Stimulated activated CD4-positive, alpha-beta T cell treated with anti-CD3 and anti-CD28 coated beads, Interleukin-1b, Interleukin-23, amount 100 ng/mL, for 48 hours (primary cell): Measurements from ENCODE around the gene HS6ST1.
"Not testable (repeated sequence)": the region's sequence is repeated elsewhere in the genome, so short reads cannot be mapped to it uniquely, and the experiment has no call there.

Experiments
- DNase-seq: peaks from one replicate; pipeline ENCODE4 v3.0.0-alpha.2; 2020

Gene HS6ST1

DNA sequence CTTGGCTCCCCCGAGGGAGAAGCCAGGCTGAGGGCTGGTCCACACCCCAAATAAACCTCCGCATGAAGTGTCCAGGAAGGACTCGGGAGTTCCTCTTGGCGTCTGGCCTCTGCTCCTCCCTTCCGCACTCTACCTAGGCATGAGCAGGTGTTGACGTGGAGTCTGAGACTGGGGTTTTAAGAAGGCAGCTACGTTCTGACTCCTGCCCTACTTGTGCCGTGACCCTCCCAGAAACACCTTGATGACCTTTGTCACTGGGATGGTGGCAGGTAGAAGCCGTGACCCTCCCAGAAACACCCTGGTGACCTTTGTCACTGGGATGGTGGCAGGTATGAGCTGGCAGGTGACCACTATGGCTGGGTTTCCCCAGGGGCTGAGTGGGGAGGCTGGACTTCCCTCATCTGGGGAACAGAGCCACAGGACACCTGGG is 54.8 kb downstream of the HS6ST1 start:
- no peak for DNase-seq

DNA sequence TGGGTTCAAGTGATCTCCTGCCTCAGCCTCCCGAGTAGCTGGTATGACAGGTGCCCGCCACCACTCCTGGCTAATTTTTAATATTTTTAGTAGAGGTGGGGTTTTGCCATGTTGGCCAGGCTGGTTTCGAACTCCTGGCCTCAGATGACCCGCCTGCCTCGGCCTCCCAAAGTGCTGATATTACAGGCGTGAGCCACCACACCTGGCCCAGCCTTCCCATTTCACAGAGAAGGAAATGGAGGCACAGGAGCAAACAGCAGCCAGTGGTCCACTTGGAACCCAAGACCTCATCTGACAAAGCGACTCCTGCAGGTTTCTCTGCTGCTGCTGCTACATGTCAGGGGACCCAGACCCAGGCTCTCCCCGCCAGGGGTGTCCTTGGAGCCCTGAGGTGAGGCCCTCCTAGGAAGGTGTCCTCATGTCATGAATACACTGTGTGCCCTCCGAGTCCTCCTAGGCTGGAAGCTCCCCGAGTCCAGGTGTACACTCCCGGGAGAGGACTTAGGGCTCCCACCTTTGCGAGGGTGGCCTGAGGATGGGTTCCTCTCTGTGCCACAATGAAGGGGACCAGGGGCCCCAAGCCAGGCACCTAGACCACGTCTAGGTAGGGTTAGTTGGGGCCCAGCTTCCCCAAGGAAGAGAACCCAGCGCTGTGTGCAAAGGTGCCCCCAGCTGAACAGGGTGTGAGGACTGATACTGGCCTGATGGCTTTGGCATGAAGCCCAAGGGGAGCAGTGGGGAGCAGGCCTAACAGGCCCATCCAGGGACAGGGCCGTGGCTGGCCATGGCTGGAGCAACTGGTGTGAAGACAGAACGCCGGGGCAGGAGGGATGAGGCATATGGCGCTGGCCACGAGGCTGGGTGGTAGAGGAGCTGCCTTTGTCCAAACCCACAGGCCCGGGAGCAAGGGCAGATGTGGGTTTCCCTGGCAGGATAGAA is 56.1 kb downstream of the HS6ST1 start:
- DNase-seq: no peak

DNA sequence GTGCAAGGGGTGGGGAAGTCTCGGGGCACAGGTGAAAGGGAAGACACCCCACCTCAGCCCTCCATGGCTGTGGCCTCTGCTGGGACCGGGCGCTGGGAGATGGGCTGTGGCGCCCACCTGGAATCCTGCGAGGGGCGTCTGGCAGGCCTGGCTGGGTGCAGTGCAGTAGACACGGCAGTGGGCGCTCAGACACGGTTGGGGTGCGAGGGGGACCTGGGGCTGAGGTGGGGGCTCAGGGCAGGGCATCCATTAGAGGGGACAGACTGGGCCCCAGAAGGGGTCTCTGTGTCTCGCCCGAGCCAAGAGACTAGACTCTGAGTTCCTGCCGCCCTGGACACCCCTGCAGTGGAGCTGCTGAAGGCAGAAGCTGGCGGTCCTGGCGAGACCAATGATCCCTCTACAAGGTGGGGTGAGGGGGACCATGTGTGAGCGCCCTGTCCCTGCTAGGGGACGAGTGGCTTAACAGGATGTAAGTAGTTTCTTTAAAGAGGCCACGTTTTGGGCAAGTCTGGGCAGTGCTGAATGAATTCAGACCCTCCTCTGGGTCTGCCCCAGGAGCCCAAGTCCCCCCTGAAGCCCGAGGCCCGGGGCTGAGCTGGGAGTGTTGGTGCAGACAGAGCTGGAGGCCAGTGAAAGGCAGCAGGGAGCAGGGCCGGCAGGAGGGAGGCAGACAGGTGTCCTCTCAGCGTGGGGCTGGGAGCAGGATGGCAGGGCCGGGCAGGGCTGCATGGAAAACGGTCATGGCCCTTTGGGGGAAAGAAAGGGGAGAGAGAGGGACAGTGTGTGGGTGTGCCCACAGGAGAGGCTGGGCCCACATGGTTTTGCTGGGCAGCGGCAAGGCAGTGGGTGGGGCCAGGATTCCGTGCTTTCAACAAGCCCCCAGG is 57.2 kb downstream of the HS6ST1 start:
- no peak for DNase-seq

DNA sequence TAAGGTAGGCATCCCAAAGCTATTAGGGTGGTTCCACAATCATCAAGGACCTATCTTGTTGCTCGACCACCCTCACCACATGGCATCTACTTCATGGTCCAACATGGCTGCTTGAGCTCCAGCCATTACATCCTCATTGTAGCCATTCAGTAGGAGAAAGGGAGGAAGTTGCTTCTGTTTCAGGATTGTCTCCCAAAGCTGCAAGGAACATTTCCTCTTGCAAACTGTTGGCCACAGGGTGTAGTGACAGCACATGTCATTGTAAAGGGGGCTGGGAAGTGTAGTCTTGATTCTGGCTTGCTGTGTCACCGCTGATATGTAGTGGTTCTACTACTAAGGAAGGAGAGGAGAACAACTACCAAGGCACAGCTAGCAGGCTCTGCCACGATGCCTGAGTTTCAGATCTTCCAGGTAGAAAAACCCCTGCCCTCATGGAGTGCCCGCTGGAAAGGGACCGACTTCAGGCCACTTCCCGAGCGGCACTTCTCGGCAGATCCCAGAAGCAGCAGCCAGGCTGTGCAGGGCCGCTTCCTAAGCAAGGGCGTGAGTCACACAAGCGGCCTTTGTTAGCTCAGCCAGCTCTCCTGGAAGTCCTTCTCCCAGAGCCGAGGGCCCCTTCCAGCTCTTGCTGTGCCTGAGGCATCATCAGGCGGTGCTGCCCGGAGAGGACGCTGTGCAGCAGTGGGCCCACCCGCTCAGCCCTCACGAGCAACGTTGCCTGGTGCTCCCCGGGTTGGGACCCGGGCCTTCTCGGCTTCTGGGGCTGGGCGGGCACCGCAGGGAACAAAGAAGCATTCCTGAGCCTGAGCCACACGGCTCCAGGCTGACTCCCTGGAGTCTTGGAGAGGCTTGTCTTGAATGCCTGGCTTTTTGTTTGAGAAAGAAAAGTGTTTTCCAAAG is 58.2 kb downstream of the HS6ST1 start:
- no peak for DNase-seq

DNA sequence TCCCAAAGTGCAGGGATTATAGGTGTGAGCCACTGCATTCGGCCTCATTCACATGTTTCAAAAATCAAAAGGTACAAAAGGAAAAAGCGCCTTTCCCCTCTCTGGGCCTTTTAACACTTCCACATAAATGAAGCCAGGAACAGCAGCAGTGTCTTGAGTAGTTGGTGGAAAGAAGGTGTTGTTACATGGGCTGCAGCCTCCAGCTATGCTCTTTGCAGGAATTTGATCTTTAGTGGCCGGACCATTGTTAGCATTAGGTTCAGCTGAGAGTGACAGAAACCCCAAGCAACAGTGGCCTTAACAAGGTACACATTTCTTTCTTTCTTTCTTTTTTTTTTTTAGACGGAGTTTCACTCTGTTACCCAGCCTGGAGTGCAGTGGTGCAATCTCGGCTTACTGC is 59.1 kb downstream of the HS6ST1 start:
- DNase-seq: no peak

DNA sequence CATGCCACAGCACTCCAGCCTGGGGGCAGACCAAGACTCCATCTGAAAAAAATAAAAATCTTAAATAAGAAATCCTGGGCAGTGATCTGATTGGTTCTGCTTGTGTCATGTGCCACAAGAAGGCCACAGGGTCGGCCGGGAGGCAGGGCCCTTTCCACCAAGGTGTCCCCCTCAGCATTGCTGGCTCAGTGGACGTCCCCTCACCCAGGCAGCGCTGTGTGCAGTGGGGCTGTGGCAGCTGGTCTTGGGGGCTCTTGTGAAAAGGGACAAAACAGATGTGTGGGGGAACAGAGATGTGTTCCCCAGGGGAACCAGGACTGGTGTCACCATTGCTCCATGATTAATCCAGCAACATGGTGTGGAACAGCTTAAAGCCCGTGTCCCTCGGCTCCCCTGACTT is 60.5 kb downstream of the HS6ST1 start:
- no peak for DNase-seq

DNA sequence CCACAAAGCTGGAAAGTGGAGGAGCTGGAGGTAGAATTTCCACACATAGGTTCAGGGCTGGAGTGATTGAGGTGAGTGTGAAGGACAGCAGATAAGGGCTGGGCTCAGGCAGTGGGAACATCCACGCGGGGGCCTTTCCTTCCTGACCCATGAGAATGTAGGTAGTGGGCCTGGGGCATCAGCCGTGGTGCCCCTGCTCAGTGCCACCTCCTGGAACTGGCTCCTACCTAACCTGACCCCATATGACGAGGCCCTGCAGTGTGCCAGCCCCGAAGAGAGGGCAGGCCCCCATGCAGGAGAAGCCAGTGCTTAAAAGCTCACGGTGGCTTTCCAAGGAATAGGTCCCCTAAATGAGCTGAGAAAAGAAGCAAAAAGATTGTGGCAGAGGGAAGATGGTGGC is 66.2 kb downstream of the HS6ST1 start:
- no peak for DNase-seq

DNA sequence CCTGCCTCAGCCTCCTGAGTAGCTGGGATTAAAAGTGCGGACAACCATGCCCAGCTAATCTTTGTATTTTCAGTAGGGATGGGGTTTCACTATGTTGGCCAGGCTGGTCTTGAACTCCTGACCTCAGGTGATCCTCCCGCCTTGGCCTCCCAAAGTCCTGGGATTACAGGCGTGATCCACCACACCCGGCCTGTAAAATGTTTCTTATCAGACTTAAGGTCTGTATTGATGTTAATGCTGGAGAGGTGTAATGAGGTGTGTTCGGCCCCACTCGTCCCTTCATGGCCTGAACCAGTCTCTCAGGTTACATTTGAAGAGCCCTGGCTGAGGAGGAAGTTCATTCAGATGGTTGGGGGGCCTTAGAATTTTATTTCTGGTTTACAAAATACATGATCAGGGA is 66.6 kb downstream of the HS6ST1 start:
- DNase-seq: not testable (repeated sequence)

DNA sequence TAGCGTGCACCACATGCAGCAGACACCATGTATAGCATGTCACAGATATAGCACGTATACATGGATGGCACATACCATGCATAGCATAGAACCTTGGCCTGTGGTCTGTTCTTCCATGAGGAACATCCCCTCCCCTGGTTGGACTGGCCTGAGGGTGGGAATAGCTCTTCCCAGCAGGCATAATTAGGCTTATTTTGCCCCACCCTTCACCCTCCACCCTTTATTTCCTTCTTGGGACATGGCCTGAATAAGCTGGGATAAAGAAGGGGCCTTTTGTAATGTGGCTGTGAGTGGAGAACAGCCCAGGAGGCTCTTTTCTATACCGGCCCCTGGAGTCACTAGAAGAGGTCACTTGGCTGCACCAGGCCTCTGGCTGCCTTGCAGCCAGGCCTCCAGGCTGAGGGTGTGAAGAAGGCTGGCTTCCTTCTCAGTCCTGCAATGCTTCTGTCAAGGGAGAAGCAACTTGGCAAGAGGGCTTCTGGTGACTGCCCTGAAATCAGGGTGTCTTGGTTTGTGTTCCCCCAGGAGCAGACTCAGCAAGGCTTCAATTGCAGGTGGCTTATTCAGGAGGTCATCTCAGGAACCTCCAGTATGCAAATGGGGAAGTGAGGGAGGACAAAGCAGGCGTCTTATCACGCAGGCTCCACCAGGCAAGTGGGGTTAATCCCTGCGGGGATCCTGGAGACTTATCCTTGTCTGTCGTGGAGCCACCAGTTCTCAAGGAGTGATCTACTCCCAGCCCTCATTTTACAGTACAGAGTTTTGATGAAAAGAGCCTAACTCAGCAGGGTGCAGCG is 68.2 kb downstream of the HS6ST1 start:
- no peak for DNase-seq

DNA sequence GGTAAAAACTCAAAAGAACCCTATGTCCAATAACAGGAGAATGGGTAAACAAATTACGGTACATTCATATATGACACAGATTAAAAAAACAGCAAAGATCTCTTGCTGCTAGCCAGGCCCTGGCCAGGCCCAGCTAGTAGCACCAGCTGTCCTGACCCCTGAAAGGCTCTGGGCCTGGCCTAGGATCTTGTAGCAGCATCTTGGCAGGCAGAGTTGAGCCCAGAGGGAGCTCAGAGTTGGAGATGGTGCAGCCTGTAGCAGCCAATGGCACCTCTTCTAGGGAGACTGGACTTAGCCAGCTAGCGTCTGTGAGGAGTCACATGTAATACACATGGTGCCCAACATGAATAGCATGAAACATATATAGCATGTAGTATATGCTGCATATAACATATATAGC is 69.1 kb downstream of the HS6ST1 start:
- DNase-seq: no peak

DNA sequence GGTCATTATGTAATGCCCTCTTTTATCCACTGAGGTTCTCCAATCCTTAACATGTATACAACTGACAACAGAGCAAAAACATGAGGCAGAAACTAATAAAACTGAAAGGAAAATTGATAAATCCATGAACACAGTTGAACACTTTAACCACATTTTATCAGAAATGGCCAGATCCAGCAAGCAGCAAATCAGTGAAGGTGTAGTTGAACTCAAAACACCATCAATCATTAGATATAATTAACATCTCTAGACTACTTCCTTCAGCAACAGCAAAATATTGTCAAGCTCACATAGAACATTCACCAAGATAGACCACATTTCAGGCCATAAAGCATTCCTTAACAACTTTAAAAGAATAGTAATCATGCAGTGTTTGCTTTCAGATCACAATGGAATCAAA is 72.9 kb downstream of the HS6ST1 start:
- no peak for DNase-seq

DNA sequence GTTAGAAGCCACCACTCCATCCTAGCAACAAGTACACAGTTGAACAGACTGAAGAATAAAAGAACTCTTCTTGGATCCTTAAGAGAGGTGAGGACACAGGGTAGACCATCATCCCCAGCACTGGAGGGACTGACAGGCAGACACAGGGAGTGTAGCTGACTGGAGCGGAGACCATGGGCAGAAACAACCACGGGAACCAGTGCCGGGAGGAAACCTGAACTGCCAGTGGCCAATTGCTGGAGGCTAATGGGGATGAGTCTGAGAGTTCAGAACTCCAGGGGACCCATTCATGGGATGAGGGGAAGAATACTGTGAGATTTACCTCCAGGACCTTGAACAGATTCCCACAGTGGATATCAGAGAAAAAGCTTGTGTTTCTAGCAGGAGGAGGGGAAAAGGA is 76.8 kb downstream of the HS6ST1 start:
- no peak for DNase-seq

DNA sequence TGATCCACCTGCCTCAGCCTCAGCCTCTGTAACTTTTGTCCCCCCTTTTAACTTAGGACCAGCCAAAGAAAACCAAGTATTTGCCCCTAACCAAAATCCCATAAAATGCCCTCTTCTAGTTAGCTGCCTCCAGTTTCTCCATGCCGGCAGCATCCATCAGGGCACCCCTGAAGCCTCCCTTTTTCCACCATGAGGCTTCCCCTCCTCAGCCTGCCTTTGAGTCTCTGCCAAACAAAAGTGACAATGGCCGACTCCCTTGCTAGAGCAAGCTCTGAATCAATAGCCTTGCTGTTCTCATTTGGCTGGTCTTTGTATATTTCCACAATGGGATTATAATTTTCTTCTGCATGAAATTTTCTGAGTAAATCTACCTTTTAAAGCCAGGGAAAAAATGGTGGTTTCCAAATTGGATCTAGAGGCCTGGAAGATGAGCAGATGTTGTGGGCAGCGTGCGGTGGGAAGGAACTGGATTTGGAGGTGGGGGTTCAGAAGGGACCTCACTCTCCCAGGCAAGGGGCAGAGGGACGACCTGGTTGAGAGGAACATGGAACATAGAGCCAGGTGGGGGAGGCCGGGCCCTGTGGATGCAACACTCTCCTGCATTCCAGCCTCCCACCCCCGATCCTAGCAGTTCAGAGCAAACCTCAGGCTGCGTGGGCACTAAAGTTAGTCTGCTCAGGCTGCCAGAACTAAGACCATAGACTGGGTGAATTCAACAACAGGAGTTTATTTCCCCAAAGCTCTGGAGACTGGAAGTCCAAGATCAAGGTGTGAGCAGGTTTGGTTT is 80.6 kb downstream of the HS6ST1 start:
- no peak for DNase-seq

DNA sequence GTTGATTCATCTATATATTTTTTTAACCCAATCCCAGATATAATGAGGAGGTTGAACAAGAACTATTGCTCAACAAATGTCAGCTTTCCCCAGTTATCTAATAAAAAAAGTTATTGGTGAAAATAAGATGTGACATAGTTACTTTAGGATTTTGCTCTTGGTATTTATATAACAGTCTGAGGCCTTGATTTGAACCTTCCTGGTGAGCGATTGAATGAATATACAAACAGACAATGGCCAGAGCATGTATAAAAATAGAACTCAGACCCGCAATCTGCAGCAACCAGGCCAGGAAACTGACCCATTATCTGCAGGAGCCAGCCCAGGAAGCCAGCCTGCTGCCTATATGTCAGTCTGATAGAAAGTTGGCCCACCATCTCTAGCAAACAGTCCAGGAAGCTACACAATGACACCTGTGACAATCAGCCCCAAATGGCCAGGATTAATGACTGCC is 81.6 kb downstream of the HS6ST1 start:
- DNase-seq: no peak

DNA sequence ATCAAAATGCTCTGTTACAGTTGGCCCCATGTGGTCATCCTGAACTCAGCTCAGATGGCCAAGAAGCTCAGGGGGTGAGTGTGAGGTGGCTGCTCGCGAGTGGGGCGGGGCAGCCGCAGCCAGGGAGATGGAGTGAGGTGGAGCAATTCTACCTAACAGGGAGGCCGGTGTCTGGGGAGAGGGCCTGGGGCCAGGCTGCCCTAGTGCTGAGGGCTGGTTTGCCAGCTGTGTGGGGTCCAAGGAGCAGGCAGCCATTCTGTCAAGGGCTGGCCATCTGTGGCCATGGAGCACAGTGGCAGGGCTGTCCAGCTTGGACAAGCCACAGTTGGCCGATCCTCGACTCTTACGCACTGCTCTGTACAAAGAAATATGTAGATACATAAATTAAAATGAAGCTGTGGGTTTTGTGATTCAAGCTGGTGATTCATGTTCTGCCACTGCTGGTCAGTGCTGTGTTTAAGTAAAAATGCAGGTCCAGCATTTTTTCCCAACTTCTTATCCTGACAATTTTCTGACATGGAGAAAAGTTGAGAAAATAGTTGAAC is 82.1 kb downstream of the HS6ST1 start:
- no peak for DNase-seq

DNA sequence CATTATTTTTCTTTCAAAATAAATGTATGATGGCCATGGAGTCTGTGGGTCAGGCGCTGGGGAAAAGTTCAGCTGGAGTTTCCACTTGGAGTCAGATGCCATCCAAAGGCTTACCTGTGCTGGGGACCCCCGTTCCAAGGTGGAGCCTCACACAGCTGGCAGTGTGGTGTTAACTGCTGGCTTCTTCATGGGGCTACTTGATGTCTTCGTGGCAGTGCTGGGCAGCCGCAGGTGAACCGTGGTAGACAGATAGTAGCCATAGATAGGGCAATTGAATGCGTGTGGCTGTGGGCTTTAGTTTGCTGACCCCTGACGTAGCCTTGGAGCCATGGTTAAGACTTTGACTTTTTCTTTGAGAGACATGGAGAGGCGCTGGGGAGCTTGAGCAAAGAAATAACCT is 83.1 kb downstream of the HS6ST1 start:
- DNase-seq: no peak

DNA sequence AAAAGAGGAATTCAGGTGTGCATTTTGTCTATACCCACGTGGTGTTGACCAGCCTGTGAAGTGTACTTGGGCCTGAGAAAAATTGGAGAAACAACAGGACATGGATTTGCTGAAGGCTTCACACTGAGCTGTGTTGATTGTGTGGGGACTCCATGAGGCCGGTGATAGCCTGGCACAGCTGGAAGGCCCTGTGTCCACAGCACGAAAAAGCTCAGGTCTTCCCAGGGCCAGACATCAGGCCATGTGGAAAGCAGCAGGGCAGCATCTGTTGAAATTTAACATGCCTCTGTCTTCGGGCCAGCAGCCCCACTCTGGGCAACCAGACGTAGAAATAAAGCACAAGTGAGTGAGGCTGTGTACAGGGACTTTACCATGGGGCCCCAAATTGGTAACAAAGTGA is 84.1 kb downstream of the HS6ST1 start:
- no peak for DNase-seq

DNA sequence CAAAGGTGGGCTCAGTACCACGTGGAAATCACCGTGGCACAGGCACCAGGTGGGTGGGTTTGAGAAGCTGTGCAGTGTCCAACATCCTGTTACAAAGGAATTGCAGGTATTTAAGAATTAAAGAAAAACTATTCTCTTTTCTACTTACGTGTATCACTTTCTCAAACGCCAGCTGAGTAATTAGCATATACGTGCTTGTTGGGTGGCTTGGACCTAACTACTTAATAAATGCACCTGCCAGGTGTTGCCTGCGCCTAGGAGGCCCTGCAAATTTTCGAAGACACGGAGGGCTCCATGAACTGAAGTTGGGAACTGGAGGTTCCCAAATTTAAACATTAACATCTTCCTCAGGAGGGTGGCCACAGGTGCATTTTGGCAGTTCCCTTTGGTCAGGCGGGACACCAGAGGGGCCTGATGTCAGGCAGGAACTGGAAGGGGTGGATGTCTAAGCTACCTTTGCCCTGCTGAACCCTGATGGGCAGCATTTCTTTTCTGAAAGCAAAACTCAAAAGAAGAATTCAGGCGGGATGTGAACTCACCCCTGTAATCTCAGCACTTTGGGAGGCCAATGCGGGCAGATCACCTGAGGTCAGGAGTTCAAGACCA is 84.8 kb downstream of the HS6ST1 start:
- DNase-seq: no peak

DNA sequence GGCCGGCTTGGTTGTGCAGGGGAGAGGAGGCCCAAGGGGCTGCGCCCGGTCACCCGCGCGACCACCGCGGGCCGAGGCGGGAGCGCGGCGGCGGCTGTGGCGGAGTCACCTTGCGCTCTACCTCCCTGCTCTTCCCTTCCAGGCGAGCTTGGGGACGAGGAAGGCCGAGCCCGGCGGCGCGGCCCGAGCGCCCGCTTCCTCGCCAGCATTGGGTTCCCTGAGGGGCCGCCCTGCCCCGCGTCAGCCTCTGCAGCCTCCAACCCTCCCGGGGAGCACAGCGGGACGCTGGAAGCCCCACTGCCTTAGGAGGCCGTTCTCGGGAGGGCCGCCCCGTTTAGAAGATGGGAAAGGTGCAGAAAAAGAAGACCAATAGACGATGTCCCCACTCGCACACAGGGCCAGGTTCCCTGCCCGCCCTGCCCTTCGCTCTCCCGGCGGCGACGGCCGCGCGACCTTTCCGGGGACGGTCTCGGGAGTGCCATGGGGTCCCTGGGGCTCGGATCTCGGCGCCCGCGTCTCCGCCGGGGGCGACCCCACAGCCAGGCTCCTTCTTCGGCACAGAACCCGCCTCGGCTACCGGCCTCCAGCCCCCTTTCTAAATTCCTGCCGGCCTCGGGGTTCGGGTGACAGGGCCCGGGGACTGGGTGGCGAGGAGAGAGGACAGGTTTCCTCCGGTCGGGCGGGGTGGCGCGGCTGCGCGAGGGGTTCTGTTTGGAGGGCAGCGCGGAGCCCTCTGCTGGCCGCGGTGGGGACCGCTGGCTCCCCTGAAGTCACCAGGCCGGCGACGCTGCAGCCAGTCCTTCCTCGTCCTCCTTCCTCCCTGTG is 85.5 kb downstream of the HS6ST1 start:
- DNase-seq: peak; percentile 84
